Central memory CD8-positive, alpha-beta T cell (primary cell): ENCODE measurements around the gene NEB.

Source experiments
- ATAC-seq: fragments of 150-1000 bp; cut with Tn5 transposase; replicated peaks from 2 replicates; pipeline ENCODE4 v1.10.0; 2022; ENCODE audit warnings: mild to moderate bottlenecking, moderate FRiP score, moderate number of reproducible peaks; ENCODE audit not compliant: poor library complexity, severe bottlenecking; ENCODE audit errors: extremely low read depth
- DNase-seq, 2 donors: peaks; one replicate each; pipeline ENCODE4 v3.0.0; 2021; ENCODE audit warnings: low spot score in 2 of 2
- H3K27ac Mint-ChIP-seq: one replicate; pipeline ENCODE4 v1.8.0; 2022; ENCODE audit warnings: low read depth, mild to moderate bottlenecking, moderate library complexity, mixed read lengths
- H3K27me3 Mint-ChIP-seq: one replicate; pipeline ENCODE4 v1.8.0; 2022; ENCODE audit warnings: mixed read lengths
- H3K36me3 Mint-ChIP-seq: one replicate; pipeline ENCODE4 v1.8.0; 2022; ENCODE audit warnings: mild to moderate bottlenecking, moderate library complexity, mixed read lengths; ENCODE audit not compliant: insufficient read depth
- H3K4me1 Mint-ChIP-seq: one replicate; pipeline ENCODE4 v1.8.0; 2022; ENCODE audit warnings: mixed read lengths
- H3K4me3 Mint-ChIP-seq: one replicate; pipeline ENCODE4 v1.8.0; 2022; ENCODE audit warnings: mild to moderate bottlenecking, moderate library complexity, mixed read lengths
- H3K9me3 Mint-ChIP-seq: one replicate; pipeline ENCODE4 v1.8.0; 2022; ENCODE audit warnings: mixed read lengths

NEB gene

DNA sequence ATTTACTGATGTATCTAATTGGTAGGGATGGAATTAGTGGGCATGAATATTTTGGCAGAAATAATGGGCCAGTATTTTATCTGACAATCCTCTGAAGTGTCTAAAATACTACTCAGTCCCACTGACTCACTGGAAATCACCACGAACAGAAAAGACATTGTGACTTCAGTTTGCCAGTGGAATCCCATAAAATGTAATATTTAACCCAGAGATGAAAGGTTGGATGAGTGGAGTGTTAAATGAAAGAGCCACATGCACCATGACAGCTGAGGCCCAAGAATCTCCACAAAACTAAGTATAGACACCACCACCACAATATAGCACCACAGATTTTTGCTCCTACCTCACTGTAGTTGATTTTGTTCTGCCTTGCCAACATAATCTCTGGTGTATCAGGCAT lies 103.9 kb downstream of the NEB start:
- no peaks in the 10 kb centered on the region for H3K9me3 Mint-ChIP-seq
- H3K27ac Mint-ChIP-seq, result no peak overlapping the region
- H3K36me3 Mint-ChIP-seq, result no peaks in the 10 kb centered on the region
- H3K27me3 Mint-ChIP-seq, result no peaks in the 10 kb centered on the region
- H3K4me1 Mint-ChIP-seq, result peaks cover 6% of the 10 kb centered on the region
- DNase-seq, result no peak
- H3K4me3 Mint-ChIP-seq, result no peak overlapping the region
- no peak for ATAC-seq

DNA sequence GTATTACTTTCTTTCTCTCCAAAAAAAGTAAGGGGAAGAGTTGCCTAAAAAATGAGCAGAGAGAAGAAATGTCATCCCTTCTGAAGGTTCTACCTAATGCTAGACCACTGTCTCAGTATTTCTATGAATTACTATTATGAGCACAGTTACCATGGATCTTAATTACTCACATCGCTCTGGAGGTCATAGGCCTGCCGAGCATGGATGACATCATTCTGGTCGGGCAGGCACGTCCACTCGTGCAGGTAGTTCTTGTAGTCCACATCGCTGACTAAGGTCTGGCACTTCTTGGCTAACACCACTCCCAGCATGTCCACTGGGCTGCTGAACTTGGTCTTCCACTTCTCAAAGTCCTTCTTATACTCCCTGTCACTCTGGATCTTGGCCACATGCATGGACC lies 106.9 kb downstream of the NEB start:
- Mint-ChIP-seq H3K27ac (no peak overlapping the region), H3K4me3 (no peak overlapping the region), H3K9me3 (no peaks in the 10 kb centered on the region), H3K4me1 (no peaks in the 10 kb centered on the region), H3K27me3 (no peaks in the 10 kb centered on the region), H3K36me3 (no peaks in the 10 kb centered on the region)
- DNase-seq (no peak), ATAC-seq (no peak)

DNA sequence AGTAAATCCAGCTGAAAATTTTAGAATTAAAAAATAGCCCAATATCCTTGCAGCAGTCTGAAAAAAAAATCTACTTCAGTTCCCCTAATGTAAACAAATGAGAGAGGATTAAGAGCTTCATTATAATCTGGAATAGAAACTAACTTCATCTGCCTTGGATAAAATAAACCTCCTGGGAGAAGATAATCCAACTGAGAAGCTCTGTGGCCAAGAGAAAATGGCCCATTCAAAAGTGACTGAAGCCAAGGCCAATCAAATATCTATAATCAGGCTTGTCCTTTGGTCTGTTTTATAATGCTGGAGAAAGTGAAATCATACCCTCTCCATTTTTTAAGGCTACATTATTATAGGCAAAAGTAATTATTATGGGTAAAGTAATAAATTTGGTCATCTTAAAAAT lies 110.0 kb downstream of the NEB start:
- no peaks in the 10 kb centered on the region for H3K4me1 Mint-ChIP-seq
- DNase-seq, result no peak
- no peaks in the 10 kb centered on the region for H3K36me3 Mint-ChIP-seq
- H3K27me3 Mint-ChIP-seq, result no peaks in the 10 kb centered on the region
- no peaks in the 10 kb centered on the region for H3K9me3 Mint-ChIP-seq
- no peak overlapping the region for H3K27ac Mint-ChIP-seq
- H3K4me3 Mint-ChIP-seq, result no peak overlapping the region
- ATAC-seq, result no peak

DNA sequence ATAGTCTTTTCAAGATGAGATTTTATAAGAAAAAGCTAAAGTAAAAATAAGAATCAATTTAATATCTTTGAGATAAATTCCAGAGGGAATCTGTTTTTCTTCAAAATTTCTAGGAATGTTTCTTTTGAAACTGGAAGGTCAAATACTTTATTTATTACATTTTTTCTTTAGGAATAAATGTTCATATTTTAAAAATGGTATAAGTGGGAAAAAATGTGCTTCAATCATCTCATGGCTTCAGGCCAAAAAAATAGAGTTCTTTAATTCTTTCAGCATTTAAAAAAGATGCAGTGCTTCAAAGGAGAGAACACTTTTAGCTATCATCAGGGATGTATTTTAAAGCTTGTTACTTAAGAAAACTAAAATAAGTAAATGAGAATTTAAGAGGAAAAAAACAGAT lies 110.6 kb downstream of the NEB start:
- H3K4me3 Mint-ChIP-seq, result no peak overlapping the region
- no peaks in the 10 kb centered on the region for H3K36me3 Mint-ChIP-seq
- no peaks in the 10 kb centered on the region for H3K4me1 Mint-ChIP-seq
- ATAC-seq, result no peak
- H3K27ac Mint-ChIP-seq, result no peak overlapping the region
- H3K9me3 Mint-ChIP-seq, result no peaks in the 10 kb centered on the region
- no peaks in the 10 kb centered on the region for H3K27me3 Mint-ChIP-seq
- DNase-seq, result no peak

DNA sequence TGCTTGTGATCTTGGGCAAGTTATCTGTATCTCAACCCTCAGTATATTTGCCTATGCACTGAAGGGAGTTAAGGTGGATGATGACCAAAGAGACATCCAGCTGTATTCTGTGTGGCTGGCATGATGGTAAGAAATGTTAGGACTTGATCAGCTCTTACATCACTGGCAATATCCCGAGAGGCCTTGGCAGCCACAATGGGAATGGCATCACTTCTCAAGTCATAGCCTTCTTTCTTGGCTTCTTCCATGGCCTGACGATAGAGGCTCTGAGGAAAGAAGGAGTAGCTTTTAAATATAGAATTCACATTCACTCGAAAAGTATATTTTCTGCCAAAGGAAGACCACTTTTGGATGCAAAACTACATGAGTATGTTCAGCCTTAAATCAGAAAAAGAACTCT lies 113.5 kb downstream of the NEB start:
- Mint-ChIP-seq H3K27ac (no peak overlapping the region), H3K27me3 (no peaks in the 10 kb centered on the region), H3K36me3 (no peaks in the 10 kb centered on the region), H3K9me3 (no peaks in the 10 kb centered on the region), H3K4me3 (no peak overlapping the region), H3K4me1 (no peaks in the 10 kb centered on the region)
- no peak for ATAC-seq
- DNase-seq, result no peak

DNA sequence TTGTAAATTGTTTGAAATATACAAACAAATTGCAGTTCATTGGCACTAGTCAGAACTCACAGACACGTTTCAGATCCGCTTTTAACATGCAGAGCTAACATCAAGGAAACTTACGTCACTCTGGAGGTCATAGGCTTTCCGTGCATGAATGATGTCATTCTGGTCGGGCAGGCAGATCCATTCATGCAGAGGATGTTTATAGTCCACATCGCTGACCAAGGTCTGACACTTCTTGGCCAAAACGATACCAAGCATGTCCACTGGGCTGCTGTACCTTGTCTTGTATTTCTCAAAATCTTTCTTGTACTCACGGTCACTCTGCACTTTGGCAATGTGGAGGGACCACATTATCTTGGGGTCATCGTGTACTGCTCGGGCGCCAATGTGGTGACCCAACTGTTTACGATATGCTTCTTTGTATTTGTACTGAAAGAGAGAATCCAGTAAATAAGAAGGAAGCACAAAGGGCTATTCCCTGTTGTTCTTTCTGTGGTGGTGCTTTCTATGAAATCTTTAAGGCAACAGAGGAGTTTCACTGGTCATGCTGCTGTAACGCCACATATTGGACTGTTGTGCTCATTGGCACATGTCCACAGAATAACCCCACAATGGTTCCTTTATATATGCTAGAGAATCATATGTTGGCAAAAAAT lies 114.8 kb downstream of the NEB start:
- no peak overlapping the region for H3K27ac Mint-ChIP-seq
- no peak for DNase-seq
- no peaks in the 10 kb centered on the region for H3K36me3 Mint-ChIP-seq
- H3K9me3 Mint-ChIP-seq, result no peaks in the 10 kb centered on the region
- ATAC-seq, result no peak
- peaks cover 6% of the 10 kb centered on the region for H3K4me1 Mint-ChIP-seq
- no peak overlapping the region for H3K4me3 Mint-ChIP-seq
- no peaks in the 10 kb centered on the region for H3K27me3 Mint-ChIP-seq

DNA sequence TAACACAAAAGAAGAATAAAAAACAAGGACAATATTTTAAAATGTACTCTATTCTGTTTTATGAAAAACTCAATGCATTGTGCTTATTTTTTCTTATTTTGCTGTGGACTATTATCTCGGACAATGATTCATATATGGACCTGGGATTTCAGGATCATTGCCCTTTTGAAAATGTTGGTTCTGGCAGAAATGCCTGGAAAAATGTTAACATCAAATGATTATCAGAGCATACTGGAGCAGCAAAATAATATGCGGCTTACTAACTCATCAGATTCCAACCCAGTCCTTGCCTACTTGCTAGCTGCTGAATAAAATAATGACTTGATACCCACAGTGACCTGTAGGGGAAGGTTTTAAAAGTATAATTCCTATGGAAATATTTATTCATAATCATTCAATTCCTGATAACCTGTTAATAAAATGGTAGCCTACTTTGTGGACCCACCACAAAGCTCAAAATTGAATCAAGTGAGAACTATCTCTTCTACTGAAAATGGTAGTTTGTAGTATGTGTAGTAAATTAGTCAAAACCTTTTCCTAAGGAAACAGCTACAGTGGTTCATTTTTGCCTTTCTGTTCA lies 117.4 kb downstream of the NEB start:
- no peaks in the 10 kb centered on the region for H3K27me3 Mint-ChIP-seq
- DNase-seq (no peak), ATAC-seq (no peak)
- H3K27ac Mint-ChIP-seq, result no peak overlapping the region
- H3K4me1 Mint-ChIP-seq, result peaks cover 6% of the 10 kb centered on the region
- no peaks in the 10 kb centered on the region for H3K9me3 Mint-ChIP-seq
- H3K36me3 Mint-ChIP-seq, result no peaks in the 10 kb centered on the region
- no peak overlapping the region for H3K4me3 Mint-ChIP-seq

DNA sequence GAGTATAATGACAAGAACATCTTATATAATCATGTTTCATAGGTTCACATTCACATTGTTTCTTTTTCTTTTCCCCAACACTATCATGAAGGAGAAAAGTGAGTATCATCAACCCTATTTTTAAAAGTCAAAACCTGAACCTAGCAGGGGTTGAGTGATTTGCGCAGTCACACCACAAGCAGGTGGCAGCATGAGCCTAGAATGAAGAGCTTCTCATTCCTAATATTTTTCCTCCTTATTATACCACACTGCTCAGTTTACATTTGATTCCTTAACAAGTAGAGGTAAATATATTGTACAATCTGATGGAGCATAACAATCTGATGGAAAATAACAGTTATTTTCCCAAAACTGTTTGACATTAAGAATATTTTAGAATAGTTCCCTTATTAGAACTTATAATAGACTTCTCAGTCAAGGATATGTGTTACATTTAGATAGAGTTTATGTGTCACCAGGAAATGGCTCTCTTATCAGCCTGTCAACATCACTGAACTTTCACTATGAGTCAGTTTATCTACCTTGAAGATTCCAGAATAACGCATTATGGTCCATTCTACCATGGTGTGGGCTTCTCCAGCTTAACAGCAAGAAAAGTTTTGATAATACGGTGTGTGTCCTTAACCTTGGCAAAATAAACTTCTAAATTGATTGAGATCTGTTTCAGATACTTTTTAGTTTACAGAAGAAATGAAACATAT lies 119.5 kb downstream of the NEB start:
- Mint-ChIP-seq H3K27me3 (no peaks in the 10 kb centered on the region), H3K9me3 (no peaks in the 10 kb centered on the region), H3K36me3 (no peaks in the 10 kb centered on the region), H3K4me1 (peaks cover 6% of the 10 kb centered on the region), H3K4me3 (no peak overlapping the region), H3K27ac (peak overlapping the region; percentile 20)
- ATAC-seq, result peak; percentile 32
- no peak for DNase-seq

DNA sequence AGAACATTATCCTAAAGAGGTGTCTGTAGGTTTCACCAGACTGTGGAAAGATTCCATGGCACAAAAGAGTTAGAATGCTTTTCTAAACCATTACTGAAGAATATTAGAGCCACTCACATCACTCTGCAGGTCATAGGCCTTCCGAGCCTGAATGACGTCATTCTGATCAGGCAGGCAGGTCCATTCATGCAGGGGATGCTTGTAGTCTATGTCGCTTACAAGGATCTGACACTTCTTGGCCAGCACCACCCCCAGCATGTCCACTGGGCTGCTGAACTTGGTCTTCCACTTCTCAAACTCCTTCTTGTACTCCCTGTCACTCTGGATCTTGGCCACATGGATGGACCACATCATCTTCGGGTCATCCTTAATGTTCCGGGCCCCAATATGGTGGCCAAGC lies 120.1 kb downstream of the NEB start:
- H3K4me3 Mint-ChIP-seq, result no peak overlapping the region
- H3K4me1 Mint-ChIP-seq, result peaks cover 6% of the 10 kb centered on the region
- no peaks in the 10 kb centered on the region for H3K36me3 Mint-ChIP-seq
- no peak overlapping the region for H3K27ac Mint-ChIP-seq
- DNase-seq (no peak), ATAC-seq (no peak)
- H3K9me3 Mint-ChIP-seq, result no peaks in the 10 kb centered on the region
- no peaks in the 10 kb centered on the region for H3K27me3 Mint-ChIP-seq

DNA sequence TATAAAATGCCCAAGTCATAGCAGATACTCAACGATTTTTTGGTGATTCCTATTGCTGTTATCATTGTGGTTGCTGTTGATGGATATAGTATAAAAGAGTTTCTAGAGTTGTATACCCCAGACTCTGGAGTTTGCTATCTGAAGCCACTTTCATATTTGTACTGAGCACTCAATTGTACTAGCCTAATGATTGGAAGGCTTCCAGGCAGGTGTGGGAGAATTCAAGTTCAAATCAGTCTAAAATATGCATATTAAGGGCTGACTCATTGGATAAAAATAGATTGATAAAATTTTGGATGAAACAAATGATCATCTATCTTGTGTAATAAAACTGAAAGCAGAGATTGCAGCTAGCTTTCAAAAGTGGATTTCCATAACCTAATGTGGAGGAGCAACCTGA lies 122.9 kb downstream of the NEB start:
- DNase-seq (no peak), ATAC-seq (no peak)
- Mint-ChIP-seq H3K4me3 (no peak overlapping the region), H3K9me3 (no peaks in the 10 kb centered on the region), H3K27me3 (no peaks in the 10 kb centered on the region), H3K27ac (no peak overlapping the region), H3K36me3 (no peaks in the 10 kb centered on the region), H3K4me1 (peaks cover 6% of the 10 kb centered on the region)

DNA sequence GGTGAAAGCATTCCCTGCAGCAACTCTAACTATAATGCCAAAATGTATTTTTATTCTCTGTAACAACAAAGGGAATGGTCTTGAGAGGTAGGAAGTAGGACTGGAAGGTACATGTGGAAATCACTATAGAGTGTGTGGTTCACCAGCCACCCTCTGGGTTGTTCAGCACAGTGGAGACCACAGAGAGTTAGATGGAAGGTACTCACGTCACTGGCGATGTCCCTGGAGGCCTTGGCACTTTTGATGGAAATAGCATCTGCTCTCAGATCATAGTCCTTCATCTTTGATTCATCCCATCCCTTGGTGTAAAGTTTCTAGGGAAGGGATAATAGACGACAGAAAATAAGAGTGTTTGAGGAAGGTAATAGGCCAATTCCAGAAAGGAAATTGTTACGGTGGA lies 124.0 kb downstream of the NEB start:
- Mint-ChIP-seq H3K9me3 (no peaks in the 10 kb centered on the region), H3K27me3 (no peaks in the 10 kb centered on the region), H3K4me3 (no peak overlapping the region), H3K4me1 (peaks cover 5% of the 10 kb centered on the region), H3K27ac (no peak overlapping the region), H3K36me3 (no peaks in the 10 kb centered on the region)
- DNase-seq (no peak), ATAC-seq (no peak)

DNA sequence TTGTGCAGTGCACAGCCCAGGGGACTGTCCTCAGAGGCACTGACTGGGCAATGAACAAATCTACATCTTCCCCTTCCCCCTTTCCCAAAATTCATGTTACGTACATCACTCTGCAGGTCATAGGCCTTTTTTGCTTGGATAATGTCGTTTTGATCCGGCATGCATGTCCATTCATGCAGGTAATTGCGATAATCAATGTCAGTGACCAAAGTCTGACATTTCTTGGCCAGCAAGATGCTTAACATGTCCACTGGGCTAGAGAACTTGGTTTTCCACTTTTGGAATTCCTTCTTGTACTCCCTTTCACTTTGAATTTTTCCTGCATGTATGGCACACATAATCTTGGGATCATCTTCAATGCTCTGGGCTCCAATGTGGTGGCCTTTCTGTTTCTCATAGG lies 124.6 kb downstream of the NEB start:
- DNase-seq, result no peak
- no peaks in the 10 kb centered on the region for H3K36me3 Mint-ChIP-seq
- H3K4me3 Mint-ChIP-seq, result no peak overlapping the region
- no peaks in the 10 kb centered on the region for H3K4me1 Mint-ChIP-seq
- no peak overlapping the region for H3K27ac Mint-ChIP-seq
- no peaks in the 10 kb centered on the region for H3K27me3 Mint-ChIP-seq
- ATAC-seq, result no peak
- no peaks in the 10 kb centered on the region for H3K9me3 Mint-ChIP-seq
